Frontal cortex (tissue), 4 donors: ENCODE results near the gene EVI2A. TPM values are rescaled to one million over a fixed set of nuclear protein-coding genes. Genes with fewer than 3 reads are reported as not detected.
"Not testable (repeated sequence)": the region's sequence is repeated elsewhere in the genome, so short reads cannot be mapped to it uniquely, and the experiment has no call there.

Source experiments
- DNase-seq, 2 donors: peaks; one replicate each; pipeline ENCODE4 v3.0.0; 2012; ENCODE audit warnings: low spot score in 2 of 2
- FAIRE-seq: peaks from 2 replicates; lab custom pipeline; 2012; peaks lifted over from hg19 to GRCh38; lab: Jason Lieb, UNC
- total RNA-seq: library from RNA; depleted of rRNA; stranded (reverse); fragments of >200 nt; gene quantifications from one replicate; pipeline ENCODE4 v1.2.3, GENCODE V29; 2014
- donor health status: control.
- donor health status: control.
- donor health status: control.

The EVI2A gene
- 2.4 TPM for total RNA-seq

- DNase-seq (no peak), FAIRE-seq (no peak)
Measured at GRCh38 chr17:31321481-31321880, at the start of gene EVI2A. Gene EVI2A (minus strand): TSS chr17:31321622. CDS start chr17:31319013, 2,609 bp downstream.

- DNase-seq: no peak
- FAIRE-seq: no peak
Measured at GRCh38 chr17:31369266-31369665, 47.8 kb upstream of the EVI2A start.

GRCh38 chr17:31366088-31366487, 44.7 kb upstream of the EVI2A start:
- no peak for FAIRE-seq
- DNase-seq: no peak

- DNase-seq (no peak), FAIRE-seq (no peak)
Measured at GRCh38 chr17:31364012-31364411, 42.6 kb upstream of the EVI2A start.

- no peak for DNase-seq
- no peak for FAIRE-seq
Measured at GRCh38 chr17:31357839-31358394, 36.5 kb upstream of the EVI2A start.

- DNase-seq: no peak
- no peak for FAIRE-seq
Measured at GRCh38 chr17:31357091-31357490, 35.7 kb upstream of the EVI2A start.

GRCh38 chr17:31355935-31356334, 34.5 kb upstream of the EVI2A start:
- FAIRE-seq: no peak
- no peak for DNase-seq

- DNase-seq (no peak), FAIRE-seq (no peak)
Measured at GRCh38 chr17:31349454-31349853, 28.0 kb upstream of the EVI2A start.

GRCh38 chr17:31345191-31345747, 23.8 kb upstream of the EVI2A start:
- DNase-seq, FAIRE-seq: not testable (repeated sequence)

GRCh38 chr17:31339906-31340661, 18.7 kb upstream of the EVI2A start:
- no peak for FAIRE-seq

GRCh38 chr17:31329221-31329620, 7.8 kb upstream of the EVI2A start:
- no peak for FAIRE-seq
- DNase-seq: no peak

More at GRCh38 chr17:31339906-31340661, 18.7 kb upstream of the EVI2A start:
- DNase-seq: peak in 1 of 2 donors; percentile 22

- no peak for FAIRE-seq
- DNase-seq: no peak
Measured at GRCh38 chr17:31328160-31328535, 6.7 kb upstream of the EVI2A start.

GRCh38 chr17:31327534-31328159, 6.2 kb upstream of the EVI2A start:
- FAIRE-seq: no peak
- no peak for DNase-seq

- FAIRE-seq (no peak), DNase-seq (no peak)
Measured at GRCh38 chr17:31323551-31323950, 2.1 kb upstream of the EVI2A start.

GRCh38 chr17:31321966-31322365, 544 bp upstream of the EVI2A start:
- FAIRE-seq (no peak), DNase-seq (no peak)

- DNase-seq: no peak
- no peak for FAIRE-seq
Measured at GRCh38 chr17:31320791-31321190, 631 bp downstream of the EVI2A start.

GRCh38 chr17:31320241-31320640, 1.2 kb downstream of the EVI2A start:
- DNase-seq (no peak), FAIRE-seq (no peak)

- DNase-seq (no peak), FAIRE-seq (no peak)
Measured at GRCh38 chr17:31318851-31319661, 2.4 kb downstream of the EVI2A start.

- DNase-seq (no peak), FAIRE-seq (peak; percentile 58)
Measured at GRCh38 chr17:31318298-31318801, 3.1 kb downstream of the EVI2A start.

GRCh38 chr17:31314782-31315100, 6.7 kb downstream of the EVI2A start:
- DNase-seq: no peak
- no peak for FAIRE-seq
